Measurements from ENCODE around the gene SUCLG1.

- no peak for TF ChIP-seq ZBTB8A (tag by site-specific recombination; IDR thresholded peaks at IDR 0.05)
- no peak for TF ChIP-seq REST (tag by site-specific recombination; IDR thresholded peaks at IDR 0.05)
- no peak for TF ChIP-seq ELK4 (IDR thresholded peaks at IDR 0.05; ENCODE audit: borderline replicate concordance, low read depth, low read length)
These were observed 4.5 kb downstream of the SUCLG1 start for GRCh38 chr2:84454581-84454980.

Measured in HEK293 (cell line).